ENCODE data around the gene CYP1B1.
"Not testable (repeated sequence)": the region's sequence is repeated elsewhere in the genome, so short reads cannot be mapped to it uniquely, and the experiment has no call there.

CYP1B1 gene

GRCh38 chr2:38032946-38033345 is 43.0 kb downstream of the CYP1B1 start:
- DNase-seq, result no peak

- DNase-seq, result no peak
Measured at GRCh38 chr2:38030635-38031355, 45.2 kb downstream of the CYP1B1 start.

- no peak for DNase-seq
Measured at GRCh38 chr2:38029512-38029911, 46.4 kb downstream of the CYP1B1 start.

- no peak for DNase-seq
Measured at GRCh38 chr2:38028829-38029228, 47.1 kb downstream of the CYP1B1 start.

GRCh38 chr2:38026846-38027245 is 49.1 kb downstream of the CYP1B1 start:
- no peak for DNase-seq

- DNase-seq, result no peak
Measured at GRCh38 chr2:38021589-38021988, 54.4 kb downstream of the CYP1B1 start.

- not testable (repeated sequence) for DNase-seq
Measured at GRCh38 chr2:38020359-38021069, 55.4 kb downstream of the CYP1B1 start.

- no peak for DNase-seq
Measured at GRCh38 chr2:38017836-38018235, 58.1 kb downstream of the CYP1B1 start.

All from CD4-positive, alpha-beta T cell treated with Interleukin-17A for 4 hours (primary cell).